Measurements from ENCODE around the gene OGDHL. TPM values are rescaled to one million over a fixed set of nuclear protein-coding genes. Genes with fewer than 3 reads are reported as not detected.
"Not testable (repeated sequence)": the region's sequence is repeated elsewhere in the genome, so short reads cannot be mapped to it uniquely, and the experiment has no call there.

OGDHL gene
- total and polyA plus RNA-seq, 2 experiments from 2014 or later = 25.8 to 44.6 TPM

- H3K27ac ChIP-seq = no peak overlapping the region
- DNase-seq (ENCODE audit: low read depth in 1 of 2, low spot score in 1 of 2) = peak in 1 of 2 donors; percentile 11
- no peak overlapping the region for H3K4me3 ChIP-seq
- H3K27me3 ChIP-seq = no peaks in the 10 kb centered on the region
- no peaks in the 10 kb centered on the region for H3K36me3 ChIP-seq
- no peaks in the 10 kb centered on the region for H3K9me3 ChIP-seq (ENCODE audit: low read depth)
- no peak for TF ChIP-seq CTCF (IDR thresholded peaks at IDR 0.05; ENCODE audit: low read depth, low read length)
- H3K4me1 ChIP-seq (ENCODE audit: low read depth) = peaks cover 4% of the 10 kb centered on the region
Observed at GRCh38 chr10:49783645-49784044, 21.5 kb upstream of the OGDHL start.

- Histone ChIP-seq H3K36me3 (no peaks in the 10 kb centered on the region), H3K27me3 (no peaks in the 10 kb centered on the region), H3K27ac (no peak overlapping the region), H3K9me3 (ENCODE audit: low read depth) (no peaks in the 10 kb centered on the region), H3K4me1 (ENCODE audit: low read depth) (peaks cover 4% of the 10 kb centered on the region), H3K4me3 (no peak overlapping the region)
- DNase-seq (ENCODE audit: low read depth in 1 of 2, low spot score in 1 of 2) = peak in 1 of 2 donors; percentile 14
- TF ChIP-seq CTCF (IDR thresholded peaks at IDR 0.05; ENCODE audit: low read depth, low read length) = no peak
Observed at GRCh38 chr10:49781247-49781646, 19.1 kb upstream of the OGDHL start.

GRCh38 chr10:49778197-49778596 lies 16.1 kb upstream of the OGDHL start:
- DNase-seq (ENCODE audit: low read depth in 1 of 2, low spot score in 1 of 2) = no peak
- Histone ChIP-seq H3K4me1 (ENCODE audit: low read depth) (no peaks in the 10 kb centered on the region), H3K27me3 (peaks cover 3% of the 10 kb centered on the region), H3K9me3 (ENCODE audit: low read depth) (no peaks in the 10 kb centered on the region), H3K27ac (no peak overlapping the region), H3K4me3 (no peak overlapping the region), H3K36me3 (no peaks in the 10 kb centered on the region)
- no peak for TF ChIP-seq CTCF (IDR thresholded peaks at IDR 0.05; ENCODE audit: low read depth, low read length)

- Histone ChIP-seq H3K9me3 (ENCODE audit: low read depth) (no peaks in the 10 kb centered on the region), H3K27ac (no peak overlapping the region), H3K4me1 (ENCODE audit: low read depth) (no peaks in the 10 kb centered on the region), H3K36me3 (no peaks in the 10 kb centered on the region), H3K27me3 (peaks cover 3% of the 10 kb centered on the region), H3K4me3 (no peak overlapping the region)
- no peak for TF ChIP-seq CTCF (IDR thresholded peaks at IDR 0.05; ENCODE audit: low read depth, low read length)
- no peak for DNase-seq (ENCODE audit: low read depth in 1 of 2, low spot score in 1 of 2)
Observed at GRCh38 chr10:49776851-49777250, 14.7 kb upstream of the OGDHL start.

- no peaks in the 10 kb centered on the region for H3K9me3 ChIP-seq (ENCODE audit: low read depth)
- H3K27ac ChIP-seq = no peak overlapping the region
- no peak for DNase-seq (ENCODE audit: low read depth in 1 of 2, low spot score in 1 of 2)
- H3K36me3 ChIP-seq = no peaks in the 10 kb centered on the region
- no peak overlapping the region for H3K4me3 ChIP-seq
- H3K27me3 ChIP-seq = peaks cover 6% of the 10 kb centered on the region
- no peaks in the 10 kb centered on the region for H3K4me1 ChIP-seq (ENCODE audit: low read depth)
- no peak for TF ChIP-seq CTCF (IDR thresholded peaks at IDR 0.05; ENCODE audit: low read depth, low read length)
Observed at GRCh38 chr10:49775014-49775413, 12.9 kb upstream of the OGDHL start.

- not testable (repeated sequence) for H3K27ac ChIP-seq; DNase-seq (ENCODE audit: low read depth in 1 of 2, low spot score in 1 of 2); H3K4me1 ChIP-seq (ENCODE audit: low read depth); H3K36me3 ChIP-seq; H3K9me3 ChIP-seq (ENCODE audit: low read depth); H3K4me3 ChIP-seq
- peaks cover 21% of the 10 kb centered on the region for H3K27me3 ChIP-seq
Observed at GRCh38 chr10:49772944-49773343, 10.8 kb upstream of the OGDHL start.

- H3K27me3 ChIP-seq = peaks cover 27% of the 10 kb centered on the region
- H3K4me3 ChIP-seq; DNase-seq (ENCODE audit: low read depth in 1 of 2, low spot score in 1 of 2); H3K4me1 ChIP-seq (ENCODE audit: low read depth); H3K36me3 ChIP-seq; H3K9me3 ChIP-seq (ENCODE audit: low read depth); H3K27ac ChIP-seq: not testable (repeated sequence)
Observed at GRCh38 chr10:49771046-49771445, 8.9 kb upstream of the OGDHL start.
